SU-DHL-6 (cell line): ENCODE results near the gene NOTO.
"Not testable (repeated sequence)": the region's sequence is repeated elsewhere in the genome, so short reads cannot be mapped to it uniquely, and the experiment has no call there.

Source experiments
- EZH2phosphoT487 ChIP-seq: fragments of 200-600 bp; sonication (generic), shearing (Covaris generic); conservative IDR thresholded peaks from 2 replicates; pipeline ENCODE4 v1.6.1; 2018; ENCODE audit warnings: mild to moderate bottlenecking, antibody characterized with exemption, low read length, moderate library complexity, mixed read lengths
- TF ChIP-seq, protein P1 (sequence below): fragments of 200-600 bp; sonication (generic); IDR thresholded peaks from one replicate; pipeline ENCODE4 v1.5.1; 2017; ENCODE audit warnings: antibody characterized with exemption, mild to moderate bottlenecking, low read length, moderate library complexity; ENCODE audit not compliant: insufficient read depth, poor library complexity, severe bottlenecking

GRCh38 chr2:73170341-73170740 is 32.0 kb upstream of the NOTO start:
- TF ChIP-seq EZH2phosphoT487 = not testable (repeated sequence)
- TF ChIP-seq, protein P1, sequence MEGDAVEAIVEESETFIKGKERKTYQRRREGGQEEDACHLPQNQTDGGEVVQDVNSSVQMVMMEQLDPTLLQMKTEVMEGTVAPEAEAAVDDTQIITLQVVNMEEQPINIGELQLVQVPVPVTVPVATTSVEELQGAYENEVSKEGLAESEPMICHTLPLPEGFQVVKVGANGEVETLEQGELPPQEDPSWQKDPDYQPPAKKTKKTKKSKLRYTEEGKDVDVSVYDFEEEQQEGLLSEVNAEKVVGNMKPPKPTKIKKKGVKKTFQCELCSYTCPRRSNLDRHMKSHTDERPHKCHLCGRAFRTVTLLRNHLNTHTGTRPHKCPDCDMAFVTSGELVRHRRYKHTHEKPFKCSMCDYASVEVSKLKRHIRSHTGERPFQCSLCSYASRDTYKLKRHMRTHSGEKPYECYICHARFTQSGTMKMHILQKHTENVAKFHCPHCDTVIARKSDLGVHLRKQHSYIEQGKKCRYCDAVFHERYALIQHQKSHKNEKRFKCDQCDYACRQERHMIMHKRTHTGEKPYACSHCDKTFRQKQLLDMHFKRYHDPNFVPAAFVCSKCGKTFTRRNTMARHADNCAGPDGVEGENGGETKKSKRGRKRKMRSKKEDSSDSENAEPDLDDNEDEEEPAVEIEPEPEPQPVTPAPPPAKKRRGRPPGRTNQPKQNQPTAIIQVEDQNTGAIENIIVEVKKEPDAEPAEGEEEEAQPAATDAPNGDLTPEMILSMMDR = not testable (repeated sequence)
